KMS-11 (cell line): Measurements from ENCODE around the gene CDX1.

Experiments
- H2AFZ ChIP-seq: fragments of 200-600 bp; sonication (generic); 2 replicates; pipeline ENCODE4 v1.6.1; 2016; ENCODE audit warnings: antibody characterized with exemption, mixed run types, low read depth
- H3K27ac ChIP-seq: fragments of 200-600 bp; sonication (generic); 2 replicates; pipeline ENCODE4 v1.6.1; 2016; ENCODE audit warnings: mild to moderate bottlenecking, mixed run types
- H3K27me3 ChIP-seq: fragments of 200-600 bp; sonication (generic); 2 replicates; pipeline ENCODE4 v1.6.1; 2017; ENCODE audit warnings: mild to moderate bottlenecking, low read depth, mixed run types, moderate library complexity; ENCODE audit not compliant: insufficient read depth
- H3K36me3 ChIP-seq: fragments of 200-600 bp; sonication (generic); 2 replicates; pipeline ENCODE4 v1.6.1; 2017; ENCODE audit warnings: mild to moderate bottlenecking, mixed run types; ENCODE audit not compliant: insufficient read depth
- H3K4me1 ChIP-seq: fragments of 200-600 bp; sonication (generic); 2 replicates; pipeline ENCODE4 v1.6.1; 2016; ENCODE audit warnings: mild to moderate bottlenecking, low read depth, mixed run types; ENCODE audit not compliant: poor library complexity, severe bottlenecking
- H3K4me2 ChIP-seq: fragments of 200-600 bp; sonication (generic); 2 replicates; pipeline ENCODE4 v1.7.0; 2016; ENCODE audit warnings: mild to moderate bottlenecking, mixed run types
- H3K4me3 ChIP-seq: fragments of 200-600 bp; sonication (generic); IDR thresholded peaks from 2 replicates; pipeline ENCODE4 v1.6.1; 2017; ENCODE audit warnings: low read depth, low read length, mixed read lengths; ENCODE audit not compliant: insufficient read depth
- H3K79me2 ChIP-seq: fragments of 200-600 bp; sonication (generic); 2 replicates; pipeline ENCODE4 v1.6.1; 2016; ENCODE audit warnings: low read depth, mixed run types; ENCODE audit not compliant: insufficient read depth
- H3K9ac ChIP-seq: fragments of 200-600 bp; sonication (generic); 2 replicates; pipeline ENCODE4 v1.6.1; 2016; ENCODE audit warnings: mild to moderate bottlenecking, mixed run types
- H4K20me1 ChIP-seq: fragments of 200-600 bp; sonication (generic); 2 replicates; pipeline ENCODE4 v1.6.1; 2016; ENCODE audit warnings: mild to moderate bottlenecking, mixed run types; ENCODE audit not compliant: insufficient read depth
- TF ChIP-seq, protein P1 (sequence below): fragments of 200-600 bp; sonication (generic); conservative IDR thresholded peaks from 2 replicates; pipeline ENCODE4 v1.6.1; 2017; ENCODE audit warnings: low read depth, mild to moderate bottlenecking, antibody characterized with exemption, low read length, moderate library complexity, mixed read lengths

Gene CDX1

DNA sequence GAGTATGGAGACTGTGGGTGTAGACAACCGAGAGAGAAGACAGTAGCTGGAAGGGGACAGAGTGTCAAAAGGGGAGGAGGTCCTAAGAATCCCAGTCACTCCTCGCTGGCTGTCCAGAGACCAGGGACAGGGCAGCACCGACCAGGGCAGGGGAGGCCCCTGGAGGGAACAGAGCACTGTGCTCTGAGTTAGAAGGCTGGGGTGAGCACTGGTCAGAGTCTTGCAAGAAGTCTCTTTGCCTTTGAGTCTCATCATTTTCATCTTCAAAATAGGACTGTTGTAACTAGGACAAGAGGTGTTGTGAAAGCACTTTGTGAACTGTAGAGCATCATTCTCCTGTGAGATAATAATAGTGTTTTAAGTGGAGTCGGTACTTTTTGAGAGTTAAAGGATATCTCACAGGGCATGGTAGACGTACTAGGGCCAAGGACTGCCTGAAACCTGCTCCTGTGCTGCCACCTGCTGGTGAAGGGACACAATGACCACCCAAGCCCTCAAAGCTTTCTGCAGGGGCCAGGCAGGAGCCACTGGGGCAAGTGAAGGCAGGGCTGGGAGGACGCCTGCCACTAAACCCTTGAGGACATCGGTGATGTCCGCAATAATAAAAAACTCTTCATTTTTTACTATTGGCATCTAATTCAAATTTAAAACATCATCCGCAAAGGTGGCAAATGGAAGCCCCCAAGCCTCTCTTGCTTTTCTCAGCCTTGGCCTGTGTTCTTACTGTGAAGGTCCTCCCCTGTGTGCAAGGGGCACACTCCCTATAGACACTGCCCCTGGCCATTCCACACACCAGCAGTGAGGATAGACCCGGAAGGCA is 51.5 kb downstream of the CDX1 start:
- H3K4me3 ChIP-seq: no peak overlapping the region
- no peaks in the 10 kb centered on the region for H3K79me2 ChIP-seq
- no peak overlapping the region for H3K27ac ChIP-seq
- no peaks in the 10 kb centered on the region for H3K27me3 ChIP-seq
- H3K36me3 ChIP-seq: no peaks in the 10 kb centered on the region
- no peak overlapping the region for H3K4me2 ChIP-seq
- no peaks in the 10 kb centered on the region for H3K4me1 ChIP-seq
- peak overlapping the region; percentile 18; the same call in 1 of the 2 replicates for H2AFZ ChIP-seq
- TF ChIP-seq, protein P1, sequence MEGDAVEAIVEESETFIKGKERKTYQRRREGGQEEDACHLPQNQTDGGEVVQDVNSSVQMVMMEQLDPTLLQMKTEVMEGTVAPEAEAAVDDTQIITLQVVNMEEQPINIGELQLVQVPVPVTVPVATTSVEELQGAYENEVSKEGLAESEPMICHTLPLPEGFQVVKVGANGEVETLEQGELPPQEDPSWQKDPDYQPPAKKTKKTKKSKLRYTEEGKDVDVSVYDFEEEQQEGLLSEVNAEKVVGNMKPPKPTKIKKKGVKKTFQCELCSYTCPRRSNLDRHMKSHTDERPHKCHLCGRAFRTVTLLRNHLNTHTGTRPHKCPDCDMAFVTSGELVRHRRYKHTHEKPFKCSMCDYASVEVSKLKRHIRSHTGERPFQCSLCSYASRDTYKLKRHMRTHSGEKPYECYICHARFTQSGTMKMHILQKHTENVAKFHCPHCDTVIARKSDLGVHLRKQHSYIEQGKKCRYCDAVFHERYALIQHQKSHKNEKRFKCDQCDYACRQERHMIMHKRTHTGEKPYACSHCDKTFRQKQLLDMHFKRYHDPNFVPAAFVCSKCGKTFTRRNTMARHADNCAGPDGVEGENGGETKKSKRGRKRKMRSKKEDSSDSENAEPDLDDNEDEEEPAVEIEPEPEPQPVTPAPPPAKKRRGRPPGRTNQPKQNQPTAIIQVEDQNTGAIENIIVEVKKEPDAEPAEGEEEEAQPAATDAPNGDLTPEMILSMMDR: peak; percentile 78
- H3K9ac ChIP-seq: no peak overlapping the region
- no peaks in the 10 kb centered on the region for H4K20me1 ChIP-seq

DNA sequence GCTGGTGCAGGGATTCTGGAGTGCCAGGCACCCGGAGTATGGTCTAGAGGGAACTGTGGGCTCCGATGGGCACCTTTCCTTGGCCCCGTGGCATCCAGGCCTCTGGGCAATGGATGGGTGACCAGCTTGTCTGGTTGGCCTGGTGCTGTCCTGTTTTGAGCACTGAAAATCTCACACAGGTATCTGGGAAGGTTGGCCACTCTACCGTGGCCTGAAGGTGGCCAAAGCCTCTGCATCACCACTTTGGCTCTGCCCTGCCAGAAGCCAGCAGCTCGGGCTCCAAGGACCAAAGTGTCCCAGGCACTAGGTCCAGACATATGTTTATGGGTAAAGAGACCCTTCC is 52.1 kb downstream of the CDX1 start:
- H3K27me3 ChIP-seq: no peaks in the 10 kb centered on the region
- no peak overlapping the region for H3K4me2 ChIP-seq
- H3K36me3 ChIP-seq: no peaks in the 10 kb centered on the region
- no peaks in the 10 kb centered on the region for H4K20me1 ChIP-seq
- H2AFZ ChIP-seq: no peak overlapping the region
- TF ChIP-seq, protein P1: no peak
- no peak overlapping the region for H3K9ac ChIP-seq
- H3K27ac ChIP-seq: no peak overlapping the region
- no peak overlapping the region for H3K4me3 ChIP-seq
- H3K4me1 ChIP-seq: no peaks in the 10 kb centered on the region
- H3K79me2 ChIP-seq: no peaks in the 10 kb centered on the region

GRCh38 chr5:150219142-150219541 is 52.6 kb downstream of the CDX1 start:
- TF ChIP-seq, protein P1: no peak
- H3K27me3 ChIP-seq: no peaks in the 10 kb centered on the region

GRCh38 chr5:150219861-150220260 is 53.3 kb downstream of the CDX1 start:
- no peak overlapping the region for H3K4me2 ChIP-seq
- H2AFZ ChIP-seq: no peak overlapping the region
- H3K27ac ChIP-seq: no peak overlapping the region
- no peaks in the 10 kb centered on the region for H3K4me1 ChIP-seq
- TF ChIP-seq, protein P1: no peak
- H3K4me3 ChIP-seq: no peak overlapping the region
- H3K36me3 ChIP-seq: no peaks in the 10 kb centered on the region
- H4K20me1 ChIP-seq: no peaks in the 10 kb centered on the region
- no peak overlapping the region for H3K9ac ChIP-seq
- H3K79me2 ChIP-seq: no peaks in the 10 kb centered on the region
- no peaks in the 10 kb centered on the region for H3K27me3 ChIP-seq

More at GRCh38 chr5:150219142-150219541, 52.6 kb downstream of the CDX1 start:
- no peaks in the 10 kb centered on the region for H3K4me1 ChIP-seq
- H3K4me3 ChIP-seq: no peak overlapping the region
- no peaks in the 10 kb centered on the region for H4K20me1 ChIP-seq
- H2AFZ ChIP-seq: no peak overlapping the region
- no peak overlapping the region for H3K4me2 ChIP-seq
- no peaks in the 10 kb centered on the region for H3K79me2 ChIP-seq
- no peak overlapping the region for H3K9ac ChIP-seq
- no peaks in the 10 kb centered on the region for H3K36me3 ChIP-seq
- H3K27ac ChIP-seq: no peak overlapping the region
